ENCODE measurements around the gene CIRBP. TPM values are rescaled to one million over a fixed set of nuclear protein-coding genes. Genes with fewer than 3 reads are reported as not detected.

Gene CIRBP
- total and polyA plus RNA-seq, 2 of the 13 experiments (the other 11 are each of a cell fraction or from before 2014, with no cell fraction given), result 133 to 140 TPM

DNA sequence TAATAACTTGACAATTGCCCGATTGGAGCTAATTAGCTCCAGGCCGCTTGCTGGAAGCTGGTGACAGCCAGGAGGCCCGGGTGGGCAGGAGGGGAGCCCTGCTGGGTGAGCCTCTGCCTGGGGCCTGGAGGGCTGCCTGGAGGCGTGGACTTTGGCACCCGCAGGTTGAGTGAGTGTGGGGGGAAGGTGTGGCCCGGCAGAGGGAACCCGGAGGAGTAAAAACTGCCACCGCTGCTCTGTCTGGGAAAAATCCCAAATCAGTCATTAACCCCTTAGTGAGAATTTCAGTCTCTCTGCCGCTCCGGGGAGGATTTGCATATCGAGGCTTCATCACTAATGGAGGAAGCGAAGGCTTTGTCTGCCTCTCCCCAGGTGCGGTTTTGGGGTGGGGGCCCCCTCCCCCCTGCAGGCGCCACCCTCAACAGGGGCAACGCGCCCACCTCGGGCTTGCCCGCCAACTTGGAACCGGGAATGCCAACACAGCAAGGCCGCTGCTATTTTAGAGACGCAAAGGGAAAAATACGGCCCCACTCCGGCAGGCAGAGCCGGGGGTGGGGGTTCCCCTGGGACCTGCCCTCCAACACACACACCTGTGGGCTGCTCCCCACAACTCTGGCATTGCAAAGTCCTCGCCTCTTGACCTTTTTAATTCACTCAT, 22.8 kb downstream of the CIRBP start (continued):
- TF ChIP-seq SNAPC2 (CRISPR knock-in tag; IDR thresholded peaks at IDR 0.05), result 0 out of 2 replicates have a peak, but pooled peaks have one; percentile 41
- TF ChIP-seq, protein P1, sequence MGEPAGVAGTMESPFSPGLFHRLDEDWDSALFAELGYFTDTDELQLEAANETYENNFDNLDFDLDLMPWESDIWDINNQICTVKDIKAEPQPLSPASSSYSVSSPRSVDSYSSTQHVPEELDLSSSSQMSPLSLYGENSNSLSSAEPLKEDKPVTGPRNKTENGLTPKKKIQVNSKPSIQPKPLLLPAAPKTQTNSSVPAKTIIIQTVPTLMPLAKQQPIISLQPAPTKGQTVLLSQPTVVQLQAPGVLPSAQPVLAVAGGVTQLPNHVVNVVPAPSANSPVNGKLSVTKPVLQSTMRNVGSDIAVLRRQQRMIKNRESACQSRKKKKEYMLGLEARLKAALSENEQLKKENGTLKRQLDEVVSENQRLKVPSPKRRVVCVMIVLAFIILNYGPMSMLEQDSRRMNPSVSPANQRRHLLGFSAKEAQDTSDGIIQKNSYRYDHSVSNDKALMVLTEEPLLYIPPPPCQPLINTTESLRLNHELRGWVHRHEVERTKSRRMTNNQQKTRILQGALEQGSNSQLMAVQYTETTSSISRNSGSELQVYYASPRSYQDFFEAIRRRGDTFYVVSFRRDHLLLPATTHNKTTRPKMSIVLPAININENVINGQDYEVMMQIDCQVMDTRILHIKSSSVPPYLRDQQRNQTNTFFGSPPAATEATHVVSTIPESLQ (CRISPR knock-in tag; conservative IDR thresholded peaks at IDR 0.05), result no peak
- no peak for TF ChIP-seq PAF1 (CRISPR knock-in tag; IDR thresholded peaks at IDR 0.05)
- TF ChIP-seq HNRNPLL (IDR thresholded peaks at IDR 0.05; ENCODE audit: low read depth, low read length, poor library complexity, severe bottlenecking), result peak; percentile 1
- no peak for TF ChIP-seq MAZ (IDR thresholded peaks at IDR 0.05; ENCODE audit: borderline replicate concordance, low read depth, low read length)
- TF ChIP-seq MAZ (CRISPR knock-in tag; IDR thresholded peaks at IDR 0.05; ENCODE audit: low read depth), result no peak; the same call in 1 of the 2 replicates
- TF ChIP-seq ZFP36 (IDR thresholded peaks at IDR 0.05; ENCODE audit: borderline replicate concordance, low read depth, low read length, partially characterized antibody), result peak; percentile 83
- TF ChIP-seq ZNF619 (CRISPR knock-in tag; IDR thresholded peaks at IDR 0.05), result no peak
- TF ChIP-seq SNAI1 (CRISPR knock-in tag; IDR thresholded peaks at IDR 0.05; ENCODE audit: borderline replicate concordance), result no peak
- TF ChIP-seq HOXD1 (CRISPR knock-in tag; IDR thresholded peaks at IDR 0.05), result no peak
- no peak for TF ChIP-seq ZNF570 (CRISPR knock-in tag; IDR thresholded peaks at IDR 0.05; ENCODE audit: borderline replicate concordance)
- TF ChIP-seq ZNF331 (CRISPR knock-in tag; IDR thresholded peaks at IDR 0.05), result 0 out of 2 replicates have a peak, but pooled peaks have one; percentile 16
- TF ChIP-seq, protein P2, sequence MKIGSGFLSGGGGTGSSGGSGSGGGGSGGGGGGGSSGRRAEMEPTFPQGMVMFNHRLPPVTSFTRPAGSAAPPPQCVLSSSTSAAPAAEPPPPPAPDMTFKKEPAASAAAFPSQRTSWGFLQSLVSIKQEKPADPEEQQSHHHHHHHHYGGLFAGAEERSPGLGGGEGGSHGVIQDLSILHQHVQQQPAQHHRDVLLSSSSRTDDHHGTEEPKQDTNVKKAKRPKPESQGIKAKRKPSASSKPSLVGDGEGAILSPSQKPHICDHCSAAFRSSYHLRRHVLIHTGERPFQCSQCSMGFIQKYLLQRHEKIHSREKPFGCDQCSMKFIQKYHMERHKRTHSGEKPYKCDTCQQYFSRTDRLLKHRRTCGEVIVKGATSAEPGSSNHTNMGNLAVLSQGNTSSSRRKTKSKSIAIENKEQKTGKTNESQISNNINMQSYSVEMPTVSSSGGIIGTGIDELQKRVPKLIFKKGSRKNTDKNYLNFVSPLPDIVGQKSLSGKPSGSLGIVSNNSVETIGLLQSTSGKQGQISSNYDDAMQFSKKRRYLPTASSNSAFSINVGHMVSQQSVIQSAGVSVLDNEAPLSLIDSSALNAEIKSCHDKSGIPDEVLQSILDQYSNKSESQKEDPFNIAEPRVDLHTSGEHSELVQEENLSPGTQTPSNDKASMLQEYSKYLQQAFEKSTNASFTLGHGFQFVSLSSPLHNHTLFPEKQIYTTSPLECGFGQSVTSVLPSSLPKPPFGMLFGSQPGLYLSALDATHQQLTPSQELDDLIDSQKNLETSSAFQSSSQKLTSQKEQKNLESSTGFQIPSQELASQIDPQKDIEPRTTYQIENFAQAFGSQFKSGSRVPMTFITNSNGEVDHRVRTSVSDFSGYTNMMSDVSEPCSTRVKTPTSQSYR (CRISPR knock-in tag; IDR thresholded peaks at IDR 0.05; ENCODE audit: borderline replicate concordance), result peak; percentile 49; the same call in 1 of the 2 replicates
- no peak for TF ChIP-seq ESRRA (CRISPR knock-in tag; IDR thresholded peaks at IDR 0.05; ENCODE audit: low read depth)
- TF ChIP-seq HOXA3 (CRISPR knock-in tag; IDR thresholded peaks at IDR 0.05), result no peak
- TF ChIP-seq, protein P3, sequence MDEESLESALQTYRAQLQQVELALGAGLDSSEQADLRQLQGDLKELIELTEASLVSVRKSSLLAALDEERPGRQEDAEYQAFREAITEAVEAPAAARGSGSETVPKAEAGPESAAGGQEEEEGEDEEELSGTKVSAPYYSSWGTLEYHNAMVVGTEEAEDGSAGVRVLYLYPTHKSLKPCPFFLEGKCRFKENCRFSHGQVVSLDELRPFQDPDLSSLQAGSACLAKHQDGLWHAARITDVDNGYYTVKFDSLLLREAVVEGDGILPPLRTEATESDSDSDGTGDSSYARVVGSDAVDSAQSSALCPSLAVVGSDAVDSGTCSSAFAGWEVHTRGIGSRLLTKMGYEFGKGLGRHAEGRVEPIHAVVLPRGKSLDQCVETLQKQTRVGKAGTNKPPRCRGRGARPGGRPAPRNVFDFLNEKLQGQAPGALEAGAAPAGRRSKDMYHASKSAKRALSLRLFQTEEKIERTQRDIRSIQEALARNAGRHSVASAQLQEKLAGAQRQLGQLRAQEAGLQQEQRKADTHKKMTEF (CRISPR knock-in tag; IDR thresholded peaks at IDR 0.05), result no peak
- no peak for TF ChIP-seq MLXIP (CRISPR knock-in tag; IDR thresholded peaks at IDR 0.05; ENCODE audit: borderline replicate concordance)
- TF ChIP-seq, protein P4, sequence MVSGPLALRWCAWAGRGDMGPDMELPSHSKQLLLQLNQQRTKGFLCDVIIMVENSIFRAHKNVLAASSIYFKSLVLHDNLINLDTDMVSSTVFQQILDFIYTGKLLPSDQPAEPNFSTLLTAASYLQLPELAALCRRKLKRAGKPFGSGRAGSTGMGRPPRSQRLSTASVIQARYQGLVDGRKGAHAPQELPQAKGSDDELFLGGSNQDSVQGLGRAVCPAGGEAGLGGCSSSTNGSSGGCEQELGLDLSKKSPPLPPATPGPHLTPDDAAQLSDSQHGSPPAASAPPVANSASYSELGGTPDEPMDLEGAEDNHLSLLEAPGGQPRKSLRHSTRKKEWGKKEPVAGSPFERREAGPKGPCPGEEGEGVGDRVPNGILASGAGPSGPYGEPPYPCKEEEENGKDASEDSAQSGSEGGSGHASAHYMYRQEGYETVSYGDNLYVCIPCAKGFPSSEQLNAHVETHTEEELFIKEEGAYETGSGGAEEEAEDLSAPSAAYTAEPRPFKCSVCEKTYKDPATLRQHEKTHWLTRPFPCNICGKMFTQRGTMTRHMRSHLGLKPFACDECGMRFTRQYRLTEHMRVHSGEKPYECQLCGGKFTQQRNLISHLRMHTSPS (CRISPR knock-in tag; IDR thresholded peaks at IDR 0.05; ENCODE audit: low read depth), result no peak

Measured in HepG2 (cell line).